Epithelial cell of esophagus (primary cell): ENCODE measurements around the gene FAM111A.
A peak's percentile ranks its signal among the peaks of the same experiment; 100 is the strongest.
"Not testable (repeated sequence)": the region's sequence is repeated elsewhere in the genome, so short reads cannot be mapped to it uniquely, and the experiment has no call there.

Experiments
- DNase-seq: peaks from one replicate; pipeline ENCODE4 v3.0.0; 2010; ENCODE audit warnings: low read depth
- H3K4me3 ChIP-seq: 2 replicates; pipeline ENCODE4 v1.5.1; 2011; ENCODE audit warnings: mild to moderate bottlenecking, low read length, control low read depth
- TF ChIP-seq, protein P1 (sequence below): IDR thresholded peaks from 2 replicates; pipeline ENCODE4 v1.5.1; 2011; ENCODE audit warnings: low read depth, mild to moderate bottlenecking, low read length, control low read depth, inconsistent platforms; ENCODE audit not compliant: insufficient read depth; ENCODE audit errors: missing control alignments

The FAM111A gene

DNA sequence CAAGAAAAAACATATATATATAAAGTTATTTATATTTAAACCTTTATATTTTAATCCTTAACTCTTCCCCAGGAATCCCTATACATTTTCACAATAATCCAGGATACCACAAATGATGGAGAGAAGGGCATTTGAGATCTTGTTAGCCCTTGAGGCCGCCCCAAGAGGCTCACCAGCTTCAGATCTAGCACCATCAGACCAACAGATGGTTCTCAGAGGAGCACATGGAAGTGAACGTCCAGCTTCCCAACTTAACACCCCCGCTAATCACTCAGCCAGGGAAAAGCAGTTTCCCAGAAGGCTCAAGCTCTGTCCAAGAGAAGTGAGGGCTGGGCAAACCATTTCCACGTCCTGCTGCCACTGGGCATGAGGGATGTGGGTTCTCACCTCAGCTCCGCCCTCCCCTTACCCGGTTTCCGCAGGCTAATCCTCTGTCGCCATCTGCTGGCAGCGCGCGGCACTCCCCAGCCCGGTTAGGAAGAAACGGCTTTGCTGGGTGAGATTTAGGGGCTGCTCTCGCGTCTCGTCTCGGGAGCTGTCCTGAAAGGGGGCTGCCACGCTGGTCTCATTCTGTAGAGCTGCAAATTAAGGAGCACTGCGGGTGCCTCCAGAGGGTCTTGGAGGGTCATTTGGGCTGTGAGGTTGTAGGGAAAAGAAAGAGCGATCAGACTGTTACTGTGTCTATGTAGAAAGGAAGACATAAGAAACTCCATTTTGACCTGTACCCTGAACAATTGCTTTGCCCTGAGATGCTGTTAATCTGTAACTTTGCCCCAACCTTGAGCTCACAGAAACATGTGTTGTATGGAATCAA is 6.8 kb upstream of the FAM111A start:
- TF ChIP-seq, protein P1, sequence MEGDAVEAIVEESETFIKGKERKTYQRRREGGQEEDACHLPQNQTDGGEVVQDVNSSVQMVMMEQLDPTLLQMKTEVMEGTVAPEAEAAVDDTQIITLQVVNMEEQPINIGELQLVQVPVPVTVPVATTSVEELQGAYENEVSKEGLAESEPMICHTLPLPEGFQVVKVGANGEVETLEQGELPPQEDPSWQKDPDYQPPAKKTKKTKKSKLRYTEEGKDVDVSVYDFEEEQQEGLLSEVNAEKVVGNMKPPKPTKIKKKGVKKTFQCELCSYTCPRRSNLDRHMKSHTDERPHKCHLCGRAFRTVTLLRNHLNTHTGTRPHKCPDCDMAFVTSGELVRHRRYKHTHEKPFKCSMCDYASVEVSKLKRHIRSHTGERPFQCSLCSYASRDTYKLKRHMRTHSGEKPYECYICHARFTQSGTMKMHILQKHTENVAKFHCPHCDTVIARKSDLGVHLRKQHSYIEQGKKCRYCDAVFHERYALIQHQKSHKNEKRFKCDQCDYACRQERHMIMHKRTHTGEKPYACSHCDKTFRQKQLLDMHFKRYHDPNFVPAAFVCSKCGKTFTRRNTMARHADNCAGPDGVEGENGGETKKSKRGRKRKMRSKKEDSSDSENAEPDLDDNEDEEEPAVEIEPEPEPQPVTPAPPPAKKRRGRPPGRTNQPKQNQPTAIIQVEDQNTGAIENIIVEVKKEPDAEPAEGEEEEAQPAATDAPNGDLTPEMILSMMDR, result peak; percentile 99
- DNase-seq, result peak; percentile 77
- no peak overlapping the region for H3K4me3 ChIP-seq

DNA sequence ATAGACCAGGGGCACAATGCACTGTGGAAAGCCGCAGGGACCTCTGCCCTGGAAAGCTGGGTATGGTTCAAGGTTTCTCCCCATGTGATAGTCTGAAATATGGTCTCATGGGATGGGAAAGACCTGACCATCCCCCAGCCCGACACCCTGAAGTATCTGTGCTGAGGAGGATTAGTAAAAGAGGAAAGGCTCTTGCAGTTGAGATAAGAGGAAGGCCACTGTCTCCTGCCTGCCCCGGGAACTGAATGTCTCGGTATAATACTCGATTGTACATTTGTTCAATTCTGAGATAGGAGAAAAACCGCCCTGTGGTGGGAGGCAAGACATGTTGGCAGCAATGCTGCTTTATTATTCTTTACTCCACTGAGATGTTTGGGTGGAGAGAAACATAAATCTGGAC is 6.1 kb upstream of the FAM111A start:
- not testable (repeated sequence) for DNase-seq, H3K4me3 ChIP-seq

DNA sequence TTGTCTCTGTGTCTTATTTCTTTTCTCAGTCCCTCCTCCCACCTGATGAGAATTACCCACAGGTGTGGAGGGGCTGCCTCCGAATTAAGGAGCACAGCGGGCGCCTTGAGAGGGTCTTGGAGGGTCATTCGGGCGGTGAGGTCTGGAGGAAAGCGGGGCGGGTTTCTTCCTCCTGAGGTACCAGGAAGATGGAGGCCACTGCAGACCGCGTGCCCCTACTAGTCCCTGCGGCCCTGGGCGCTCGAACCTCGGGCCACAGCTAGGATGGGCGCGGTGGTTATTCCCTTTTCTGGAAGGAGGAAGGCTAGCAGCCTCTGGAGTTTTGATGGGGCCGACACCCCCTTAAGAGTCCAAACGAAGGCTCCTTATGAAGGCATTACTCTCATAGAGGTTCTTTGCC is 5.5 kb upstream of the FAM111A start:
- H3K4me3 ChIP-seq, result no peak overlapping the region
- TF ChIP-seq, protein P1, result no peak
- no peak for DNase-seq

DNA sequence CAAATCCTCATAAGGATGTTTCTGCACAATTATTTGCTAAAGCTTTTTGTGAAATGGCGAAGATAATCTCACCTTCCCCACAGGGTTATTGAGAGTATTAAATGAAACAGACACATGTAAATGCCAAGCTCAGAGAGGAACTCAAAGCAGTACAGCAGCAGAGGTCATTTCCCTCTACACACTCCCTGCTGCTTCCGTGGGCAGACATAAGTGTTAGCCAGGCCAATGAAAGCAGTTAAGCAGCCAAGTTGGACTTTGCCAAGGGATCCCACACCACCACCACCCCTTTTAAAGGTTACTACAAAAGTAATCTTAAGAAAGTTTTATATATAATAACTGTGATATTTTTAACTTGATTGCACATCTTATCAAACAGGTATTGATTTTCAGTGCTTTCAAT is 4.0 kb upstream of the FAM111A start:
- DNase-seq, result no peak
- TF ChIP-seq, protein P1, result no peak
- no peak overlapping the region for H3K4me3 ChIP-seq

DNA sequence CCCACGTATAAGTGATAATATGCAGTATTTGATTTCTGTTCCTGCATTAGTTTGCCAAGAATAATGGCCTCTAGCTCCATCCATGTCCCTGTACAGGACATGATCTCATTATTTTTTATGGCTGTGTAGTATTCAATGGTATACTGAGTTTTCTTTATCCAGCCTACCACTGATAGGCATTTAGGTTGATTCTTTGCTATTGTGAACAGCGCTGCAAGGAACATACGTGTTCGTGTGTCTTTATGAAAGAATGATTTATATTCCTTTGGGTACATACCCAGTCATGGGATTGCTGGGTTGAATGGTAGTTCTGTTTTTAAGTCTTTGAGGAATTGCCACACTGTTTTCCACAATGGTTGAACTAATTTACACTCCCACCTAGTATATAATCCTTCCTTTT is 1.5 kb upstream of the FAM111A start:
- no peak for DNase-seq
- no peak overlapping the region for H3K4me3 ChIP-seq
- TF ChIP-seq, protein P1, result no peak

DNA sequence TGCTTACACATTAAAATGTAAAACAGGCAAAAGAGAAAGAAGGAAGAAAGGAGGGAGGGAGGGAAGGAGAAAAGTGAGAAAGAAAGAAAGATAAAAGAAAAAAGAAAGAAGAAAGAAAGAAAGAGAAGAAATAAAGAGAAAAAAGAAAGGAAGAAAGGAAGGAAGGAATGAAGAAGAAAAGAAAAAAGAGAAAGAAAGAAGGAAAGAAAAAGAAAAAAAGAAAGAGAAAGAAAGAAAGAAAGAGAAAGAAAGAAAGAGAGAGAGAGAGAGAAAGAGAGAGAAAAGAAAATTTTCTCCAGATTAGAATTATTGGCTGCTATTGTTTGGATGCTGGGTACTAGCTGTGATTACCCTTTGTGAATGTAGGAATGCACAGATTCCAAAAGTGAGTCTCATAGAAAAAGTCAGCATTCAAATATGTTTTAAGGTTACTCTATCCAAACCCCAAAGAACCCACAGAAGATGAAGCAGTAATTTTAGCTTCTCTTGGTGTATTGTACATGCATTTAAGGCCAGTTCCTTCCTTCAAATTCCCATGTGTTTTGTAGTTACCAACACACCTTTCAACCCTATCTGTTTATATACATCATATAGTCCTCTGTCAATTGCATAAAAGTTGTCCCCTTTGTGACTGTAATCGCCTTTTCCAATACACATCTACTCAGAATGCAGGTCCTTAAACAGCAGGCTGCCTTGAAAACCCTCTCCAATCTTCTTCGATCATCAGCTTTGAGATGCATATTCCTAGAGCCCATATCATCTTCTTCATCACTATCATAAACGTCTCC is 789 bp upstream of the FAM111A start:
- TF ChIP-seq, protein P1, result no peak
- DNase-seq, result no peak
- H3K4me3 ChIP-seq, result peak overlapping the region; percentile 75

DNA sequence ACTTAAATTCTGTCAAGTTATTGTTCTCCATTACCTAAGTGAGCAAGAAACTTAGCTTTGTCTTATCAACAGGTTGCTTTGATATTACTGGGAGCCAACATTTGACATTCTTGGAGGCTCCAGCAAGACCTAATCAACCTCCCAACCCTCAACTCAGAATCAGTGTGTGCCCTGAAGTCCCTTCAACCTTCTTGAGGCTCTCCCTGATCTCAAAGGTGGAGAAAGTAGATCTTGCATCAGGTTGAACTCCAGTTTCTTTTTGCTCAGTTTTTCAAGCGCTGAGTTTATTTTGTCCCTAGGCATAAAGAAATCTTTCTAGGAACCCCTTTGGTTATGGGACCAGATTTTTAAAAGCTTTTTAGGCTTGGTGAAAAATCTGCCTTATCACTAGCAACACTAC is 1.4 kb downstream of the FAM111A start:
- H3K4me3 ChIP-seq, result peak overlapping the region; percentile 75
- DNase-seq, result no peak
- TF ChIP-seq, protein P1, result no peak
